Epithelial cell of proximal tubule (primary cell): Measurements from ENCODE around the gene CST5. TPM values are rescaled to one million over a fixed set of nuclear protein-coding genes. Genes with fewer than 3 reads are reported as not detected.

Experiments used
- DNase-seq: peaks from one replicate; pipeline ENCODE4 v3.0.0-alpha.2; 2011; ENCODE audit warnings: low read depth
- H3K4me3 ChIP-seq: 2 replicates; pipeline ENCODE4 v1.5.1; 2011; ENCODE audit warnings: low read depth, mild to moderate bottlenecking, low read length
- total RNA-seq: library from RNA; depleted of rRNA; stranded (reverse); fragments of >200 nt; gene quantifications from 2 replicates; pipeline ENCODE4 v1.2.3, GENCODE V29; 2015
- TF ChIP-seq, protein P1 (sequence below): conservative IDR thresholded peaks from 2 replicates; pipeline ENCODE4 v1.5.1; 2012; ENCODE audit warnings: low read depth, mild to moderate bottlenecking, low read length

The CST5 gene
- total RNA-seq, 1 donor from 2014 or later: not detected

DNA sequence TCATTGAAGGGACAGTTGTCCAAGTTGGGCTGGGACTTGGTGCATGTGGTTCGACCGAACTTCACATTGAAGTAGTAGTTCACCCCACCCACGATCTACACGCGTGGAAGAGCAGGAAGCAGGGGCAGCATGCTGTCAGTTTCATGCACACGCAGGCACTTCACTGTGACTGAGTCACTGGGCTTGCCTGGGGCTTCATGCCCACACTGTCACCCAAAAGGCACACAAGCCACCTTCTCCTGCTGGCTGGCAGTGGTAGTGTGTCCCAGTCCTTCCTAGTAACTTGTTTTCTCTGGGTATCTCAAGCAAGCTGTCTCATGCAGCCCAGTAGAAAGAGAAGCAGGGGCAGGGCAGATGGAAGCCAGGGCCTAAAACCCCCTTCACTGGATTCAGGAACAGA, 2.0 kb downstream of the CST5 start:
- DNase-seq: no peak
- TF ChIP-seq, protein P1, sequence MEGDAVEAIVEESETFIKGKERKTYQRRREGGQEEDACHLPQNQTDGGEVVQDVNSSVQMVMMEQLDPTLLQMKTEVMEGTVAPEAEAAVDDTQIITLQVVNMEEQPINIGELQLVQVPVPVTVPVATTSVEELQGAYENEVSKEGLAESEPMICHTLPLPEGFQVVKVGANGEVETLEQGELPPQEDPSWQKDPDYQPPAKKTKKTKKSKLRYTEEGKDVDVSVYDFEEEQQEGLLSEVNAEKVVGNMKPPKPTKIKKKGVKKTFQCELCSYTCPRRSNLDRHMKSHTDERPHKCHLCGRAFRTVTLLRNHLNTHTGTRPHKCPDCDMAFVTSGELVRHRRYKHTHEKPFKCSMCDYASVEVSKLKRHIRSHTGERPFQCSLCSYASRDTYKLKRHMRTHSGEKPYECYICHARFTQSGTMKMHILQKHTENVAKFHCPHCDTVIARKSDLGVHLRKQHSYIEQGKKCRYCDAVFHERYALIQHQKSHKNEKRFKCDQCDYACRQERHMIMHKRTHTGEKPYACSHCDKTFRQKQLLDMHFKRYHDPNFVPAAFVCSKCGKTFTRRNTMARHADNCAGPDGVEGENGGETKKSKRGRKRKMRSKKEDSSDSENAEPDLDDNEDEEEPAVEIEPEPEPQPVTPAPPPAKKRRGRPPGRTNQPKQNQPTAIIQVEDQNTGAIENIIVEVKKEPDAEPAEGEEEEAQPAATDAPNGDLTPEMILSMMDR: no peak
- H3K4me3 ChIP-seq: no peak overlapping the region

DNA sequence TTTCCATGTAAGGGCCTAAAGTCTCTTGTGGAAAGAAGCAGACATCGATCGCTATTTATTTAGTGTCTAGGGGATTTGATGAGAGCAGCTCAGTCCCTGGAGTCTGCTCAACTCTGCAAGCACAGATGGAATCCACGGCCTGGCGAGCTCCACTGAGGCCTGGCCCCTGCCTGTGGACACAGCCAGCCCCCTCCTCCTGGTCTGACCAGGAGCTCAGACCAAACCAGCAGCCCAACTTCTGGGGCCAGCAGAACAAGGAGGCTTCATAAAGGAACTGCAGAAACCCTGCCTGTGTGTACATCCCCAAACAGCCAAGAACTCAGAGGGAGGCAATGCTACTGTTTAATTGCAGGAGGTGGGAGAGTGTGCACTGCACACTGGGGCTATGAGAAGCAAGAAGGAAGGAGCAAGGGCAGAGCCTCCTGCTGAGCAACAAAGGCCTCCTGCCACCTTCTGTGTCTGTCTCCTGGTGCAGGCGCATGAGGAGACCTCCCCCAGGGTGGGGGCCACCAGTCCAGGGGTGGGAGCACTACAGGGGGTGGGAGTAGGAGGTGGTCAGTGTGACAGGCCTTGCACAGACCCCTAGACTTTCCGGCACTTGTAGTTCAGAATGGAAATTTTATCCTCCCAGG, 3.8 kb downstream of the CST5 start:
- TF ChIP-seq, protein P1: no peak
- no peak for DNase-seq
- H3K4me3 ChIP-seq: no peak overlapping the region

DNA sequence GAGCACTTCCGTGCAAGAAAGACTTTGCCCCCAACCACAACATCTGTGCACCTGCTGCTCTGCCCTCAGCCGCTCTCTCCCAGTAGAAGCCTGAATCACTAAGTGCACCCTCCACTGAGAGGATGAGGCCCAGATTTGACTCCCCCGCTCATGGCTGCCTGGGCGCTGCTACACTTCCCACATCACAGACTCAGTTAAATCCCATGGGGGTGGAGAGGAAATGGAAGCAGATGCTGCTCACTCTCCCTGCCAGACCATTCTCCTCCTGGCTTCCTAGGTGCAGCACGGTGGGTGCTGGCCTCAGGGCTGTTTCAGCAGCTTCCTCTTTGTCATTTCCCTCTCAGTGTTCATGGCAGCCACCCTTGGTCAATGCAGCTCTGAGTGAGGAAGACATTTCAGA, 4.8 kb downstream of the CST5 start:
- DNase-seq: no peak
- TF ChIP-seq, protein P1: no peak
- no peak overlapping the region for H3K4me3 ChIP-seq

DNA sequence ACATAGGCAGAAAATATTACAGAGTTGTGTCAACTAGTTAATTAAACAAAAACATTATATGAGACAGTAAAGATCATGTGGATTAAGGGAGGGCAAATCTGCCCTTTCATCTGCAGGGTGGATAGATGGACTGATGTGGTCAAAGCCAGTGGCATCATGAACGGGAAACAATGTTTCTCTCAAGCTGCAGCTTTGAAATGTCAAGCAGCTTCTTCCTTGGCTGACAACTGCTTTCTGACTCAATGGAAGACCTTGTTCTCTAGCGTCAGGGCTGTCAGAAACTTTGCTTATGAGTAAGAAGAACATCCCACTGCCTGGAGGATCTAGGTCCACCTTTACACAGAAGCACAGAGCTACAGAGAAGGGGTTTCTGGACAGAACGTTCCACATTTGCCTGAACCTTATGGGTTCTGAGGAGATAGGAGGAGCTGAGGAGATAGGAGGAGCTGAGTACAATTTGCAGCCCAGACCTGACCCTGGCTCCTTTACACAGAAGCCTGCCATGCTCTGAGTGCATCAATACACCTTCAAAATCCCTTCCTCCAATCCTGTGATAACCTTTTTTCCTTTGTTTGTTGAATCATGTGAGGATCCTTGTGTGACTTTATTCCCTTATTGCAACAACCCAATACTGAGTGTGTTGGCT, 6.1 kb downstream of the CST5 start:
- H3K4me3 ChIP-seq: no peak overlapping the region
- no peak for DNase-seq
- TF ChIP-seq, protein P1: no peak

DNA sequence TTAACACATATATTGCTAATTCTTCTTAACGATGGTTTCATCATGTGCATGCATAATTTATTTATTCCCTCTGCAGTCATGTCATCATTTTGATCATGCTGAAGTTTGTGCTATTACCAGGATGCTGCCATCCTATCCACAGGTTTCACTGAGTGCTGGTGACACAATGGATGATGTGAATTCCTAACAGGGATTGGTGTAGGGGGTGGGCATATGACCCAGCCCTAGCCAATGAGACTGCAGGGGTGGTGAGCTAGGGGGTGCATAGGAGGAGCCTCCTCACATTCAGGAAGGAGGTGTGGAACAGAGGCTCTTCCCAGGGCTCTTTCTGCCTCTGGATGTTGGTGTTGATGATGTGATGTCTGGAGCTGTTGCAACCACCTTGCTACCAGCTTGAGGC, 7.5 kb downstream of the CST5 start:
- no peak for DNase-seq
- H3K4me3 ChIP-seq: no peak overlapping the region
- TF ChIP-seq, protein P1: no peak

DNA sequence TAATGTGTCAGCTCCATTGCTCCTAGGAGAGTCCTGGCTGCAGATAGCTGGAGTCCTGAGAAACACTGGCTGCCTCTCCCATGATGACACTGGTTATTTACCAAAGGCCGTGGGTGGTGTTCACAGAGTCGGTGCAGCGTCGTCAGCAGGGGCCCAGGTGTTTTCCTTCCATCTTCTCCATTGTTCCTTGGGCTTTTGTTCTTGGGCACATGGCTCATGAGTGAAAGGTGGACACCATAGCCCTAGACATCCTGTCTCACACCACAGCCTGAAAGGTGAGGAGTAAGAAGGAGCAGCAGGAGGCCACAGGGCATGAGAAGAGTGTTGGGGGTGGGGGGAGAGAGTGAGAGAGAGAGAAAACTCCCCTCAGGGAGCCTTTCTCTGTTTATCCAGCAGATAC, 9.1 kb downstream of the CST5 start:
- TF ChIP-seq, protein P1: no peak
- no peak for DNase-seq

DNA sequence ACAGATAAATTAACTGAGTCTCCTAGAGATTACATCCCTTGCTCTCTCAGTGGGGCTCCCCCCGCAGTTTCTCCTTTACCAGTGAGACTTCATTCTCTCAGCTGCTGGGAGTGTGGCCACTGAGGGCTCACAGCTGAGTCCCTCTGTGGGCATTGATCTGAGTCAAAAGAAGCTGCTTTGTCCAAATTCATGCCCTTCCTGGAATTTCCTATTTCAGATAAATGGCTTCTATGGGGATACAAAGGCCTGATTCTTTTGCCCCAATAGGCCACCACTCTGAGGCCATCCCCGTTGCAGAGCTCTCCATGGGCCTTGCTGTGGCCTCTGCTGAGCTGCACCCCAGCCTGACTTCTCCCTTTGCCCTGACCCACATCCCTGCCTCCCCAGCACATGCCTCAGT, 10.0 kb downstream of the CST5 start:
- DNase-seq: no peak
- TF ChIP-seq, protein P1: no peak
- no peak overlapping the region for H3K4me3 ChIP-seq

More for the DNA sequence above, 9.1 kb downstream of the CST5 start:
- H3K4me3 ChIP-seq: no peak overlapping the region
